SK-N-SH (cell line): ENCODE measurements around the gene CACNA2D4.

Experiments
- CHD2 ChIP-seq: fragments of 150-350 bp; IDR thresholded peaks from 2 replicates; pipeline ENCODE4 v1.6.1; 2018; ENCODE audit warnings: low read length; ENCODE audit not compliant: partially characterized antibody
- CTCF ChIP-seq: fragments of 200-600 bp; sonication (generic); IDR thresholded peaks from 2 replicates; pipeline ENCODE4 v1.6.1; 2017; ENCODE audit warnings: antibody characterized with exemption, mild to moderate bottlenecking, moderate library complexity
- EP300 ChIP-seq, 2 experiments: IDR thresholded peaks; 2 replicates each; pipeline versions ENCODE4 v1.4.0 to v1.6.1; 2012; ENCODE audit warnings: borderline replicate concordance in 1 of 2, low read depth in 1 of 2, low read length in 1 of 2
- MAX ChIP-seq: IDR thresholded peaks from 2 replicates; pipeline ENCODE4 v1.4.0; 2012; ENCODE audit warnings: low read depth
- NFIC ChIP-seq: IDR thresholded peaks from 2 replicates; pipeline ENCODE4 v1.4.0; 2012; ENCODE audit warnings: borderline replicate concordance
- NRF1 ChIP-seq: IDR thresholded peaks from 2 replicates; pipeline ENCODE4 v1.6.1; 2012; ENCODE audit warnings: low read depth, mild to moderate bottlenecking, low read length
- POLR2AphosphoS5 ChIP-seq: IDR thresholded peaks from 2 replicates; pipeline ENCODE4 v1.6.1; 2012; ENCODE audit warnings: low read depth, low read length
- RAD21 ChIP-seq: IDR thresholded peaks from 2 replicates; pipeline ENCODE4 v1.6.1; 2012; ENCODE audit warnings: mild to moderate bottlenecking, low read length
- REST ChIP-seq: IDR thresholded peaks from 2 replicates; pipeline ENCODE4 v1.6.1; 2012; ENCODE audit warnings: mild to moderate bottlenecking, low read depth, low read length, moderate library complexity
- RFX5 ChIP-seq: IDR thresholded peaks from 2 replicates; pipeline ENCODE4 v1.6.1; 2012; ENCODE audit warnings: mild to moderate bottlenecking, improper control_type of control experiment, low read length
- TCF12 ChIP-seq: IDR thresholded peaks from 2 replicates; pipeline ENCODE4 v1.4.0; 2012
- USF1 ChIP-seq: IDR thresholded peaks from 2 replicates; pipeline ENCODE4 v1.4.0; 2012; ENCODE audit warnings: low read depth, borderline replicate concordance

GRCh38 chr12:1864867-1865266 is 53.6 kb downstream of the CACNA2D4 start:
- TF ChIP-seq RAD21: no peak
- TF ChIP-seq EP300 (IDR thresholded peaks at IDR 0.05; ENCODE audit: borderline replicate concordance in 1 of 2, low read depth in 1 of 2, low read length in 1 of 2): no peak
- no peak for TF ChIP-seq CTCF
- TF ChIP-seq NRF1: no peak
- TF ChIP-seq MAX: no peak
- no peak for TF ChIP-seq RFX5
- TF ChIP-seq REST: no peak
- no peak for TF ChIP-seq POLR2AphosphoS5
- TF ChIP-seq USF1: no peak
- TF ChIP-seq CHD2: no peak
- no peak for TF ChIP-seq TCF12
- no peak for TF ChIP-seq NFIC
